IPS DF 6.9 (cell line): ENCODE measurements around the gene CADM3.

Experiments
- DNase-seq: peaks from one replicate; pipeline ENCODE4 v3.0.0-alpha.2; 2013; ENCODE audit warnings: low read depth, low spot score
- H3K27ac ChIP-seq: one replicate; pipeline ENCODE4 v1.5.1; 2013; ENCODE audit warnings: low read length, control low read depth
- H3K27me3 ChIP-seq: 2 replicates; pipeline ENCODE4 v1.6.1; 2013; ENCODE audit warnings: mild to moderate bottlenecking, low read length; ENCODE audit not compliant: control insufficient read depth, insufficient read depth
- H3K36me3 ChIP-seq: 2 replicates; pipeline ENCODE4 v1.6.1; 2013; ENCODE audit warnings: low read length; ENCODE audit not compliant: control insufficient read depth, insufficient read depth
- H3K4me1 ChIP-seq: 2 replicates; pipeline ENCODE4 v1.6.1; 2013; ENCODE audit warnings: low read length; ENCODE audit not compliant: control insufficient read depth, insufficient read depth
- H3K4me3 ChIP-seq: 2 replicates; pipeline ENCODE4 v1.5.1; 2013; ENCODE audit warnings: mild to moderate bottlenecking, low read length
- H3K9me3 ChIP-seq: 2 replicates; pipeline ENCODE4 v1.6.1; 2013; ENCODE audit warnings: low read length, inconsistent platforms; ENCODE audit not compliant: control insufficient read depth, insufficient read depth
- WGBS: extraction: QIAGEN DNeasy Blood & Tissue Kit; methylation state at CpG from one replicate; pipeline ENCODE4 v1.1.7; 2013; ENCODE audit warnings: mixed read lengths, missing lambda C conversion rate; ENCODE audit not compliant: insufficient read length, insufficient coverage; 5-methylcytosine and 5-hydroxymethylcytosine counted together

Gene CADM3

DNA sequence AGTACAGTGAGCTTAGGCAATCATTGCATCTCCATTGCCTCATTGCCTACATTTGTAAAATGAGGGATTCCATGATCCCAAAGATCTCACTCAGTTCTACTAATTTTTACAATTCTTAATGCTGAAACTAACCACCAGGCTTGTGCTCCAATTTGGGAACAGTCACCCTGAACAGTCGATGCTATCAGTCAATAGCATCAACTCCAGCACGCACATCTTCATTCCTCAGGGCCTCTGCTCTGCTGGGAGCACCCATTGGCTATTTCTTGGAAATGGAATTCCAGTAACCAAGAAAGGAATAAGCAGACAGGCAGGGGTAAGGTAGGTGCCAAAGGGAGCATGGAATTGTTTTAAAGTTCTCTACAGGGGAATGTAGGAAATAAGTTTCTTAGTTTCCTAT is 19.0 kb downstream of the CADM3 start:
- Histone ChIP-seq H3K27ac (no peak overlapping the region), H3K36me3 (no peaks in the 10 kb centered on the region), H3K4me3 (no peak overlapping the region), H3K4me1 (no peaks in the 10 kb centered on the region; the same call in 1 of the 2 replicates), H3K27me3 (no peaks in the 10 kb centered on the region), H3K9me3 (no peaks in the 10 kb centered on the region)
- DNase-seq = no peak
- no CpG with 5 or more reads among the region's 2 CpGs for WGBS

GRCh38 chr1:159196543-159196942 is 25.1 kb downstream of the CADM3 start:
- DNase-seq = no peak
- Histone ChIP-seq H3K27me3 (no peaks in the 10 kb centered on the region), H3K4me3 (no peak overlapping the region), H3K9me3 (no peaks in the 10 kb centered on the region), H3K27ac (no peak overlapping the region), H3K36me3 (no peaks in the 10 kb centered on the region), H3K4me1 (0 out of 2 replicates have a peak, but pooled peaks cover 1% of the 10 kb centered on the region)
- WGBS = no CpG with 5 or more reads among the region's 5 CpGs

DNA sequence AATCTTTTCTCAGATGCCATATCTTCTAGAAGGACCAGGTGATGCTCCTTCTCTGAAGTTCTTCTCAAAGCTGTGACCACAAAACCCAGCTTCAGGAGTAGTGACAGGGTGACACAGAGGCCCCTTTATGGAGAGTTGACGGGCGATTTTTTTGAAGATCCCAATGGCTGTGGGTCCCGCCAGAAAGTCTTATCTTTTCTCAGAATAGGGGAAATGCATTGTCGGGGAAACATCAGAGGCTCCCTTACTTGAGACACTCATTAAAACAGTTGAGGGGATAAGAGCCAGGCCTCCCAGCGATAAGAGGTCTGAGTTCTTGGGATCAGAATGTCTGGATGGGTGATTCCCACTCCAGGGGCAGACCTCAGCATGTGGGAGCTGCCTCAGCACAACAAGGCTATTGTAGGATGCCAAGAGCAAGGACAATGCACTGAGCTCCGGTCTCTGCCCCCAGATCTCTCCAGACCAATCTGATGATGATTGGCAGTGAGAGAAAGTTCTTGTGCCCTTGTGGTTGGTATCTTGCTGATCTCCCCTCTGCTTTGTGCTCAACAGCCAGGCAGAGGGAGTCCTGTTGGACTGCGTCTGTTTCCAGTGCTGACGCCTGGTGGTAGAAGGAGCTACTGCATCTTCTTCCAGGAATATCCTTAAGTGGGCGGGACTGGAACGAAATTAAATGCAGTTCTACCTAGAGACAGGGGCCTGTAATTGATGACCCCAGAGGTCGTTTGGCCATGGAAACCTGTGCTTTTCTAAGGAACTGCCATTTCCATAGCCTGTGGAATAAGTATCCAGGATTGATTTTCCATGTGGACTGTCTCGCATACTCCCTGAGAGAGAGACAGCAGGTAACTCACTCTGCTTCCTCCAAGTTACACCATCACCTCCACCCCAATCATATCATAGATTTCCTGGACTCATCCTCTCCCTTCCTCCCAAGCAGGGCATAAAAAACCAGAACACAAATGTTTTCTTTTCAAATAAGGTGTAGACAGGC is 26.4 kb downstream of the CADM3 start:
- no peak for DNase-seq
- H3K27ac ChIP-seq = no peak overlapping the region
- H3K36me3 ChIP-seq = no peaks in the 10 kb centered on the region
- no peak overlapping the region for H3K4me3 ChIP-seq
- H3K9me3 ChIP-seq = no peaks in the 10 kb centered on the region
- H3K27me3 ChIP-seq = no peaks in the 10 kb centered on the region
- WGBS = no CpG with 5 or more reads among the region's 12 CpGs
- H3K4me1 ChIP-seq = 0 out of 2 replicates have a peak, but pooled peaks cover 1% of the 10 kb centered on the region

DNA sequence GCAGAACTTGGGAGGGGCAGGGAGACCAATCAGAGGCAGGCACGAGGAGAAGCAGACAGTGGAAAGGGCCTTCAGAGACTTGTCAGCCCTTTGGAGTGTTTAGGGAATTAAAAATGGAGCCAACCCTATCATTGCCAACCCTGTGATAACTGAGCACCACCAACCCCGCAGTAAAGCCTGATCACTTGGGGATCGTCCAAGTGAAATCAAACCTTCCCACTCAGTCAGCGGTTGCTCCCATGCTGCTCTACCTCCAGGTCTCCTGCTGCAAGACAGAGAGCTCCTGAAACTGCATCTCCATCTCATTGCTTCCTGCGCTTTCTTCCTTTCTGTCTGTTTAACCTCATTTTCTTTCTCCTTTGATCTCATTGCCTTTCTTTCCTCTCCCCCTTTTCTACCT is 28.5 kb downstream of the CADM3 start:
- Histone ChIP-seq H3K36me3 (no peaks in the 10 kb centered on the region), H3K4me1 (0 out of 2 replicates have a peak, but pooled peaks cover 1% of the 10 kb centered on the region), H3K4me3 (no peak overlapping the region), H3K9me3 (no peaks in the 10 kb centered on the region), H3K27me3 (no peaks in the 10 kb centered on the region), H3K27ac (no peak overlapping the region)
- no peak for DNase-seq
- no CpG with 5 or more reads among the region's 5 CpGs for WGBS

- no peaks in the 10 kb centered on the region for H3K9me3 ChIP-seq
- no peak overlapping the region for H3K4me3 ChIP-seq
- DNase-seq = no peak
- no peaks in the 10 kb centered on the region for H3K36me3 ChIP-seq
- H3K27ac ChIP-seq = no peak overlapping the region
- no peaks in the 10 kb centered on the region for H3K27me3 ChIP-seq
- 0 out of 2 replicates have a peak, but pooled peaks cover 1% of the 10 kb centered on the region for H3K4me1 ChIP-seq
- no CpG with 5 or more reads among the region's 18 CpGs for WGBS
Observed at GRCh38 chr1:159200769-159201168, 29.4 kb downstream of the CADM3 start.

DNA sequence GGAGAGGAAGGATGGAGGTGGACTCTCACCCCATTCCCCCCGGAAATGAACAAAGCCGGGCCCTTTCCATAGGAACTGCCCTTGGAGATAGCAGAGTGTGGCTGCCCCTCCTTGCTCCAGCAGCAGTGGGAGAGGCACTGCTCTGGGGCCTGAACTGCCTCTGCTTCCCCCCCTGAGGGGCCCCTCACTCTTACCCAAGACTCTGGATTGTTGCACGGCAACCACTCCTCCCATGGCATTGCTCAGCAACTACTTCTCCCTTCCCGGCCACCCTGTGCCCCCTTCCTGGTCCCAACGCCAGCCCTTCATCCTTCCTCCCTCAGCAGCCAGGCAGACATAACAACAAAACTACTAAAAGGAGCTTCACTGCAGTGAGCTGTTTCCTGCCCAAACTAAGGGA is 30.2 kb downstream of the CADM3 start:
- no CpG with 5 or more reads among the region's 5 CpGs for WGBS
- H3K27me3 ChIP-seq = no peaks in the 10 kb centered on the region
- DNase-seq = no peak
- no peak overlapping the region for H3K4me3 ChIP-seq
- H3K4me1 ChIP-seq = 0 out of 2 replicates have a peak, but pooled peaks cover 1% of the 10 kb centered on the region
- no peaks in the 10 kb centered on the region for H3K9me3 ChIP-seq
- H3K36me3 ChIP-seq = no peaks in the 10 kb centered on the region
- no peak overlapping the region for H3K27ac ChIP-seq

GRCh38 chr1:159203610-159204009 is 32.2 kb downstream of the CADM3 start:
- DNase-seq = no peak
- no peaks in the 10 kb centered on the region for H3K9me3 ChIP-seq
- no peaks in the 10 kb centered on the region for H3K4me1 ChIP-seq
- H3K27me3 ChIP-seq = no peaks in the 10 kb centered on the region
- no peaks in the 10 kb centered on the region for H3K36me3 ChIP-seq
- no peak overlapping the region for H3K27ac ChIP-seq
- no peak overlapping the region for H3K4me3 ChIP-seq
- WGBS = no CpG with 5 or more reads among the region's 6 CpGs

DNA sequence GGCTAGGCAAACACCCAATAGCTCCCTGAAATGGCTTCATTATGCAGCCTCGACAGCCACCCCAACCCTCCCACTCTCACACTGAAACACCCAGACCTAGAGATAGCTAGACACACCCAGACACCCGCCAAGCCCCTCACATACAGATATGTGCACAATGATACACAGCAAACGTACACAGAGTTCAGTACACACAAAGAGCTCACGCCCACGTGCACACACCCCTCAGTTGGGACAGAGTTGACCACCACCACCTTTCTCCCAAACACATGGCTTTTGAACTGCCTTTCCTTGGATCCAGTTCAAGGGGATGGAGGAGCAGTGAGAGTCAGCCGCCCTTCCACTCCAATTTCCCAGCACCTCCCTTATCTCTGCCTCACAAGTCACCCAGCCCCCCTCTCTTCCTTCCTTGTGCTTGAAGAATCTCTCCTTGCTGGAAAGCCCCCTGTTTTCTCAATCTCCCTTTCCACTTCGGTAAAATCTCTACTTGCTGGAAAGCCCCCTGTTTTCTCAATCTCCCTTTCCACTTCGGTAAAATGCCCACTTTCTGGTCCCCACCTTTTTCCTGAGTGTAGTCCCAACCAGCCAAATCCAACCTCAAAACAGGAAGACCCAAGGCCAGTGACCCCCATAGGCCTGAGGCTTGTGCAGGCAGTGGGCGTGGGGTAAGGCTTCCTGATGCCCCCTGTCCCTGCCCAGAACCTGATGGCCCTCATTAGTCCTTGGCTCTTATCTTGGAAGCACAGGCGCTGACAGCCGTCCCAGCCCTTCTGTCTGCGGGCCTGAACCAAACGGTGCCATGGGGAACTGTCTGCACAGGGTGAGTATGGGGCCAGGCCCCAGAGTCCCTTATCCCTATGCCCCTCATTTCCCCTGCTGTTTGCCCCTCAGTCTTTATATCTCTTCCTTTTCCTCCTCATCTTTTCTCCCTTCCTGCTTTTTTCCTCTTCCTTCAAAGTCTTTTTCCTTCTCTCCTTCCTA is 33.0 kb downstream of the CADM3 start, which contains the start of gene ACKR1:
Gene ACKR1, plus strand, starts transcription at position 715 of the 981 bp plus-strand sequence. Its CDS starts 85 bp downstream, at position 800.
- Histone ChIP-seq H3K27ac (no peak within 1 kb of the TSS), H3K4me1 (no peaks in the 10 kb centered on the region), H3K27me3 (no peaks in the 10 kb centered on the region), H3K36me3 (no peaks in the 10 kb centered on the region), H3K4me3 (no peak within 1 kb of the TSS; the same call in 1 of the 2 replicates), H3K9me3 (no peaks in the 10 kb centered on the region)
- no peak for DNase-seq
- WGBS = no CpG with 5 or more reads among the region's 13 CpGs

- H3K4me3 ChIP-seq = no peak overlapping the region
- no peaks in the 10 kb centered on the region for H3K27me3 ChIP-seq
- WGBS = no CpG with 5 or more reads among the region's 6 CpGs
- DNase-seq = no peak
- H3K9me3 ChIP-seq = no peaks in the 10 kb centered on the region
- H3K36me3 ChIP-seq = no peaks in the 10 kb centered on the region
- no peaks in the 10 kb centered on the region for H3K4me1 ChIP-seq
- no peak overlapping the region for H3K27ac ChIP-seq
Observed at GRCh38 chr1:159205225-159205624, 33.8 kb downstream of the CADM3 start.

DNA sequence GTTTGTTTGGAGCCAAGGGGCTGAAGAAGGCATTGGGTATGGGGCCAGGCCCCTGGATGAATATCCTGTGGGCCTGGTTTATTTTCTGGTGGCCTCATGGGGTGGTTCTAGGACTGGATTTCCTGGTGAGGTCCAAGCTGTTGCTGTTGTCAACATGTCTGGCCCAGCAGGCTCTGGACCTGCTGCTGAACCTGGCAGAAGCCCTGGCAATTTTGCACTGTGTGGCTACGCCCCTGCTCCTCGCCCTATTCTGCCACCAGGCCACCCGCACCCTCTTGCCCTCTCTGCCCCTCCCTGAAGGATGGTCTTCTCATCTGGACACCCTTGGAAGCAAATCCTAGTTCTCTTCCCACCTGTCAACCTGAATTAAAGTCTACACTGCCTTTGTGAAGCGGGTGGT is 34.7 kb downstream of the CADM3 start:
- no peak for DNase-seq
- Histone ChIP-seq H3K9me3 (no peaks in the 10 kb centered on the region), H3K27me3 (no peaks in the 10 kb centered on the region), H3K4me1 (no peaks in the 10 kb centered on the region; the same call in 1 of the 2 replicates), H3K4me3 (no peak overlapping the region), H3K36me3 (no peaks in the 10 kb centered on the region), H3K27ac (no peak overlapping the region)
- WGBS = no CpG with 5 or more reads among the region's 4 CpGs
